GM19455 (cell line): ENCODE data around the gene ABHD2.

Experiments used
- ATAC-seq: cut with Tn5 transposase; IDR thresholded peaks from one replicate; pipeline ENCODE4 v1.9.1; 2021; ENCODE audit not compliant: unreplicated experiment

Gene ABHD2

DNA sequence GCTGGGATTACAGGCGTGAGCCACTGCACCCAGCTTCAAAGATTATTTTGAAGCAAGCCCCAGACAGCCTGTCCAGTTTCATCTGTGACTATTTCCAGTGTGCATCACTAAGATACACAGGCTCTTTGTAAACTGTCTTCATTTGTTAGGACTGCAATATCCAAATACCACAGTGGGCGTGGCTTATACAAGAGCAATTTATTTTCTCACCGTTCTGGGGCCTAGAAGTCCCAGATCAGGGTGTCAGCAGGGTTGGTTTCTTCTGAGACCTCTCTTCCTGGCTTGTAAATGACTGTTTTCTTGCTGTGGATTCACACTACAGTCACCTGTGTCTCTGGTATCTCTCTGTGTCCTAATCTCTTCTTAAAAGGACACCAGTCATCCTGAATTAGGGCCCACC, 73.4 kb downstream of the ABHD2 start:
- no peak for ATAC-seq

DNA sequence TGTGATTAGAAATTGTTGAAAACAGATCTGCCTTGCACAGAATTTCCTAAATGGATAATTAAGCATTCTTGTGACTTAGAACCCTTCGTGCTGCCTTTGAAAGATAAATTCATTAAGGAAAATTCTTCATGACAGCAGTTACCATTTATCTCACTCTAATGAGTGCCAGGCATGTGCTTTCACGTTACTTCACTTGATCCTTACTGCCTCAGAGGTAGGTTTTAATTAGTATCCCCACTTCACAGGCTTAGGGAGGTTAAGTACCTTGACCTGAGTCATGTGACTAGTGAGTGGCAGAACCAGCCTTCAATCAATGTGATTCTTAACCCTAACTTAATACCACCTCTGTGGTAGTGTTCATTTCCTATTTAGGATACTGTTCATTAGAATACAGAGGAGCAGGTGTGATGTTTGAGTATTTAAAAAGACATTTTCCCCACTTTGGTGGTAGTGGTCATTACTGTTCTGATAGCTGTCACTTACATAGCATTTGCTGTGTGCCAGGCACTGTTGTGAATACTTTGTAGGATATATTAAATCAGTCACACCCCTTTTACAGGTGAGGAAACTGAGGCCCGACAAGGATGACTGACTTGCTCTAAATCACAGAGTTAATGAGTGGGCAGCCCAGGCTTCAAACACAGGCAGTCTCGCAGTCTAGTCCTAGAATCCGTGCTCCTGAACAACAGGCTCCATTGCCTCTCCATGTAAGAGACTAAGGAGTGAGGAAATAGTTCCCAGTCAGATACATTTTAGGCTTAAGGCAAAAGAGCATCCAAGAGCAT, 75.2 kb downstream of the ABHD2 start:
- no peak for ATAC-seq

DNA sequence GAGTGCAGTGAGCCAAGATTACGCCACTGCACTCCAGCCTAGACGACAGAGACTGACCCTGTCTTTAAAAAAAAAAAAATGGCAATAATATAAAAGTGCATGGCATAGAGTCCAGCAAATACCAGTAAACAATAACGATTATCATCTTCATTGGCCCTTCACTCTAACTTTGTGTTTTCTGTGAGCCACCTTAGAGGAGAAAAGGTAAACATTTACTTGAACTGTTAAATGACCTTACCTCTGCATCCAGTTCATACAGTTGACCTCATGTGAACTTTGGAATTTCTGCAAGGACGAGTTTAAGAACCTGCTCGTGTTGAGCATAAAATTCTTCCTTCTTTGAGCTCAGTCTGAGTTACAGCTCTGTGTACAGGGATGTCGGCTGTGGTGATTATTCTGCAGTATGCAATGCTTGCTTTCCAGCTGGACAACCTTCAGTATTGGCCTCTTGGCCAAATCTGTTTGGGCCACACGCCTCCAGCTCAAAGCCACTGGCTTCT, 76.5 kb downstream of the ABHD2 start:
- no peak for ATAC-seq

DNA sequence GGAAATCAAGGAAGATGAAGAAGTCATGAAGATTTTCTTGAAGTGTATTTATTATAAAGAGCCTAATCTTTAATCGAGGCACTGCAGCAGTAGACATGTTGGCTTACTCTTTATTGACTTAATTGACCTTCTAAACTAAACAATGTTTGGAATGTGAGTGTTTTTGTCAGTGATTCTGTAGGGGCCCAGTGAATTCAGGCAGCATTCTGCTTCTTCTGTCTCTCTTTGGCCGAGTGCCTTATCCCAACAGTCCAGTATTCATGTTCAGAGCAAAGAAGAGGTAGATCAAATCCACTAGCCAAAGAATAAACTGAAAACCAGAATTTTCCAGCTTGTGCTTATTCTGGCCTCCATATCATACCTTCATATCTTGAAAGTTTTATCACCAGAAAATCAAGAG, 77.4 kb downstream of the ABHD2 start:
- ATAC-seq = no peak

DNA sequence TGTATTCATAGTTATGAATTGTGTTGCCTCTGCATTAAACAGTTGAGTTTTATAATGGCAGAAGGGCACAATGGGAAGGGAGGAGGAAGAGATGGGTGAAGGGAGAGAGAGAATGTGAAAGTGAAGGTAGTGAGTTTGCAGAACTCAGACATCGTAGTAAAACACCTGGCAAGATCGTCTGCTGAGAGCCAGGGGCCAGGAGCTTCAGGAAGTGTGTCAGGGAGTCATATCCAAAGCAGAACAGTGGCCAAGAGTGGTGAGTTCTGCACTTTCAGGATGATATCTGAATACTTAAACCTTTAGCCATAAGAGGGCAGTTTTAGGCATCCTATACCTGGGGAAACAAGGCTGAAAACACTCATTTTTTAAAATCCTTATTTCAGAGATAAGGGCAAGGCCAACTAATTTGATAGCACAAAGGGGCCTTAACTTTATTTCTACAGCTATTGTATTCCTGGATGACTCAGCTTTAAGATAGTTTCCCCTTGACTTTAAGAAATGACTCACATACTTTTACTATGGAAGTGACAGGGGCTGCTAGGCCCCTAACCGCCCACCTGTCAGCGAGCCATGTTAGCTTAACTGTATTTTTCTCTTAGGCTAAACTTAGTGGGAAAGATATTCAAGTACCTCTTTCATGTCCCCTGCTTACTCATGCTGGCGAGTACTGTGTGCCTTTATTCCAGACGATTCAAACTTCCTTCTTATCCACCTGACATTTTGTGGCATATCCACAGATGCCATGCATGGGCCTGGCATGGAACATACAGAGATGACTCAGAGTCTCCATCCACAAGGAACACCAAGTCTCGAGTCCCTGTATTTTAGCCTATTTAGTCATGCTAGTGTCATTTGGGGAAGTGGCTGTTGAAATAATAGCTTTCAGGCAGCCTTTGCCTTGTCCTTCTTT, 79.3 kb downstream of the ABHD2 start:
- peak; percentile 82 for ATAC-seq

DNA sequence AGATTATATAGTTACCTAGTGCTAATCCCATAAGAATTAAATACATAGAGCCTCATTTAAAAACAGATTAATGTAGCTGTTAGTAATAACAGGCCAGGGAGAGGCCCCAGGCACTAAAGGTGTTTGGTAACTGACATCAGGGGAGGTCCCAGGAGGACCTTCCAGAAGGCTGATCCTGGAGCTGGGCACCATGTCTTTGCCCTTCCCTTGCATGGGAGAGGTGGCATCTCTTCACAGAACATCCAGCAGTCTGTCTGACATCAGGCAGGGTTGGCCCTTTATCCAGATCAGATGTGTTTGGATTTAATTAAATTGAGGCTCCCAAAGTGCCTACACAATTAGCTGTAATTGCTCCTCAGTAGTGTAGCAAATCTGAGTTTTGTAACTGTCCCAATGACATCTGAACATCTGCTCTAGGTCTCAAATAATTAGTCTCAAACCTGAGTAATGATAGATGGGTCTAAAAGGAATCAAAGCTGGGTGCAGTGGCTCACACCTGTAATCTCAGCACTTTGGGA, 80.1 kb downstream of the ABHD2 start:
- ATAC-seq = no peak

DNA sequence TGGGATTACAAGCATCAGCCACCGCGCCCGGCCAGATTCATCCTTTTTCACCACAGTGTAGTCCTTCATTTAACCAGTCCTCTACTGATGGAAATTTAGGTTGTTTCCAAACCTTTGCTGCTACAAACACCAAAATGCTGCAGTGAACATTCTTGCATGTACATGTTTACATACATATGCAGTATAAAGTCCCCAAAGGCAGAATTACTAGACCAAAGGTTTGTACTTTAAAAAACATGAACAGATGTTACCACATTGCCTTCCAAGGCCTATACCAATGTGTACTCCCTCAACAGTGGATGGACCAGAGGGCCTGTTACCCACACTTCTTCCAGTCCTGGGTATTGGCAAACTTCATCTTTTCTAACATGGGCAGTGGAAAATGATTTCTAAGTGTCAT, 82.1 kb downstream of the ABHD2 start:
- no peak for ATAC-seq

DNA sequence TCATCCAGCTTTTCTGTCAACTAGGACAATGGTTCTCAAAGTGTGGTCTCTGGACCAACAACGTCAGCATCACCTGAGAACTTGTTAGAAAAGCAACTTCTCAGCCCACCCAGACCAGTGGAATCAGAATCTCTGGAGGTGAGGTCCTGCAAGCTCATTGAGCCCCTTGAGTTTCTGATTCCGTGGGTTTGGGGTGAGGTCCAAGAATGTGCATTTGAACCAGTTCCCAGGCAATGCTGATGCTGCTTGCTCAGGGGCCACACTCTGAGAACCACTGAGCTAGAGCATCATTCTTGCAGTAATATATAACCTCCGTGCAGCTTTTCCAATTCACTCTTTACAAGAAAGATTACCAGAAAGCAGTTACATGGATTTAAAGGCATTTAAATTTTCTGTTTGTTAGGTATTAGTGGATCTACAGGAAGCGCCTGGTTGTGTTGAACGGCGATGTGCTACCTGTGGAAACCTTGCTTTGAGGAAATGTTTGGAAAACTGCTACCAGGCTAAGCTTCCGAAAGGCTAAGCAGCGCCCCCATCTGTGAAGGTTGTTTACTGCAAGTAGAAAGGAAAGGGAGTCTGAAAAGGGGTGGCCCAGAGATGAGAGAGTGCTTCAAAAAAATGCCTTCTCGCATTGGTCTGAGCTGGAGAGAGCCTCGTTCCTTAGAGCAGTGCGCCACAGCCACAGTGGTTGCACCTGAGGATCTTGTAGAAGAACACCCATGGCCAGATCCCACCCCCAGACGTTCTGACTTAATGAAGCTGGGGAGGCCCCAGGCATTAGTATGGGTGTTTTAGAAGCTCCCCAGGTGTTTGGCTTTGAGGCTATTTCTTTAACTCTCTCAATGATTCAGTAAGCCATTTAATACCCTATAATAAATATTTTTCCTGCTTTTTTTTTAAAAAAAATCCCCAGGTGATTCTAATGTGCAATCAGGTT, 83.1 kb downstream of the ABHD2 start:
- ATAC-seq = no peak

DNA sequence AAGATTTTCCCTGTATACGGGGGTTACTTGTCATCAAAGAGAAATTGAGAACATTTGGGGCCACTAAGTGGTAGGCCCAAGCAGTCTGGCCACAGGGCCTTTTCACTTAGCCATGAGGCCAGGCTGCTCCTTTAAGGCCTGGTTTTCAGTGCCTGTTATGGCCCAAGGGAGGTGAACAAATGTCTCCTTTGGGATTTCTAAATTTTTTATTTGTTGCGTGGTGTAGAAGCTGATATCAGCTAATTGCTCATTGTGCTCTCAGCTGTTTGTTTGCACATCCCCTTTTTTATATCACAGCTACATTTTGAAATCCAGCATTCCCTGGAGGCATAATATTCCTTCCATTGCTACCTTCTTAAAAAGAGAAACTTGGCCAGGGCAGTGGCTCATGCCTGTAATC, 84.7 kb downstream of the ABHD2 start:
- no peak for ATAC-seq

DNA sequence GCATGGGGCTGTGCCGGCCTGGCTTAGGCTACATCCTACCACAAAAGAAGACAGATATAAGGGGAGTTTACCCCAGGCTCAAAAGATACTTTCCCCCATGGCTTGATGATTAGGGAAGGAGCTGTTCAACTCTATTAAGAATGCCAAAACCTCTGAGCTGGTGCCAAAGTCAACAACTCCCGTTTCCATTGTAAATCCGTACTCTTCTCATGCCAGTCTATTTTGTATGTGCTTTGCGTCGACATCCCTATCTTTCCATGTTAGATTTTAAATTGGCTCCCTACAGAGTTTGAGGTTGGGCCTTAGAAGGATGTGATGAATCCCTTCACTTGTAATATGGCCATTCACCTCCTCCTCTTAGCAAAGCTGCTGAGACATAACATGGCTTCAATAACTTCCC, 86.2 kb downstream of the ABHD2 start:
- ATAC-seq = no peak

DNA sequence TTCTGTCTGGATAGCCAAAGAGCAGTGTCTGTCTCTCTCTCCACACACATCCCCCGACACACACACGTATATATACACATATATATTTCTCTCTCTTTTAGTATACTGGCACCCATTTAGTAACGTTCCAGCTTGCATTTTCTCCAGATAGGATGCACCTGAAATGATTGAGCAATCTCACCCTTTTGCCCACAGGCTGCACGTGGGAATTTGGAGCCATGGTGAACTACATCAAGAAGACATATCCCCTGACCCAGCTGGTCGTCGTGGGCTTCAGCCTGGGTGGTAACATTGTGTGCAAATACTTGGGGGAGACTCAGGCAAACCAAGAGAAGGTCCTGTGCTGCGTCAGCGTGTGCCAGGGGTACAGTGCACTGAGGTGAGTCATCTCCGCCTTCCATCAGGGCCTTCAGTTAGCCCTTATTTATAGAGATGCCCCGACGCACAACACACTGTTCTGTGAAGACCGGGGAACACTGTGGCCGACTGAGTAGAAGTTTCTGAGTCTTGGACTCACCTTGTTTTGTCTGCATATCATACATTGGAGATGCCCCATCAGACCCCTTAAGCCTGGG, 87.4 kb downstream of the ABHD2 start:
- ATAC-seq = no peak

DNA sequence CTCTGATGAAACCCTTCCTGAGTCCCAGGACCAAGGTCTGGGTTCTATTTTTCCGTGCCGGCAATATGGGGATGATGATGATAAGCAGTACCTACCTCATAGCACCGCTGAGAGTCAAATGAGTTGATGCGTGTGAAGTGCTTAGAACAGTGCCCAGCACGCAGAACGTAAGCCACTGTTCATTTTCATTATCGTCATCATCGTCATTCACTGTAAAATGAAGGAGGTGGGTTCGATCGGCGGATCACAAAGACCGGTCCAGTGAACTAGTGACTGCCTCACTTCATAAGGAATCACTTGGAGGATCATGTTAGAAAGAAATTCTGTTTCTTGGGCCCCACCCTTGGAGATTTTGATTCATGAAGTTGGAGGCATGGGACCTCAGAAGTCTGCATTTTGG, 88.9 kb downstream of the ABHD2 start:
- ATAC-seq = no peak

DNA sequence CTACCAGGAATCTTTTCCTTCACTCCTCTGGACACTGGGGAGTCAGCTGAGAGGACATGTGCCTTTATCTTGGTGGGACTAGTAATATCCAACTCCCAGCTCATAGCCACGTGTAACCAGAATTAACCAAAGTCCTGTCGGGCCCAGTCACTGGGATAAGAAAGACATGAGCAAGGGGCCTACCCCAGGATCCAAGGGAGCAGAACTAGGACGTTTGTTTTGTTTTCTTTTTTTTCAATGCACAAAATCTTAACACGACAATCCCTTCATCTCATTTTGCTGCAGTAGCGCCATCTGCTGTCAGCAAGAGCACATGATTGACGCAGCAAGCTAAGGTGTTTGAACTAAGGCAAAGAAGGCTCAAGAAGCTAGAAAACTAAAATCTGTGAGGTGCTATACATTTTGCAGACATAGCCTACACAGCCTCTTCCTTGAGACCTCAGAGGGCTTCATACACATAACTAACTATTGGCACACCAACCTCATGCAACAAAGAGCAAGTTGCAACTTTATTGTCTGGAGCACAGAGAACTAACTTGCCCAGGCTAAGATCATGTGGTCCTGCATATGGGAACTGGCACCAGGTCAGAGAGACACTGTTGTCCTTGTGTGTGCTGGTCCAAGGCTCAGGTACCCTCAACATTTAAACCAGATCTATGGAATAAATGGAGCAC, 89.5 kb downstream of the ABHD2 start:
- ATAC-seq = no peak

DNA sequence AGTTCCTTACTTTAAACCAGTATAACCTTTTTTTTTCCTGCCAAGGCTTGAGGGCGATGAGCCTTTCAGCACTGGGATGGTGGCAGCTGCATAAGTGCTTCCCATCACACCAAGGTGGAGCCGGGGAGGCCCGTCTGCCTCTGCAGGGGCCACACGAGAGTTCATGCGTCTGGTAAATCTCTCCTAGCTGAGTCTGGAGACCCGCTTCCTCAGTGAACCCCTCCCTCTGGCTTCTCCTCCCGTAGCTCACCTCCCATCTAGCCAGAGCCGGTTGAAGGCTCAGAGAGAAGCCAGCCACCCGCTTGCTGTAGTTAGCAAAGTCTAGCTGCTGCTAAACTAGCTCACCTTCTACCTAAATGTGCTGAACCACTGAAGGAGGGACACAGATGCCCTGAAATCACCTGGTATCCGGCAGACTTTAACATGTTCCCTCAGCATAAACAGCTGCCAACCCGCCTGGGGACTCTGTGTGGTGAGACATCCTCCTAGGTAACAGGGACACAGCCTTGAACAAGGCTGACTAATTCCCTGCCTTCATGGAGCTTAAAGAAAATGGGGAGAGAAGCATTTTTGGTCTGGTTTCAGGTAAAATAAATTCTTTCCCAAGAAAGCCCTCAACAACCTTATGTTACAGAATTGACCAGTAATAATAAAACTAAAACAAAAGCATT, 90.2 kb downstream of the ABHD2 start:
- ATAC-seq = no peak

DNA sequence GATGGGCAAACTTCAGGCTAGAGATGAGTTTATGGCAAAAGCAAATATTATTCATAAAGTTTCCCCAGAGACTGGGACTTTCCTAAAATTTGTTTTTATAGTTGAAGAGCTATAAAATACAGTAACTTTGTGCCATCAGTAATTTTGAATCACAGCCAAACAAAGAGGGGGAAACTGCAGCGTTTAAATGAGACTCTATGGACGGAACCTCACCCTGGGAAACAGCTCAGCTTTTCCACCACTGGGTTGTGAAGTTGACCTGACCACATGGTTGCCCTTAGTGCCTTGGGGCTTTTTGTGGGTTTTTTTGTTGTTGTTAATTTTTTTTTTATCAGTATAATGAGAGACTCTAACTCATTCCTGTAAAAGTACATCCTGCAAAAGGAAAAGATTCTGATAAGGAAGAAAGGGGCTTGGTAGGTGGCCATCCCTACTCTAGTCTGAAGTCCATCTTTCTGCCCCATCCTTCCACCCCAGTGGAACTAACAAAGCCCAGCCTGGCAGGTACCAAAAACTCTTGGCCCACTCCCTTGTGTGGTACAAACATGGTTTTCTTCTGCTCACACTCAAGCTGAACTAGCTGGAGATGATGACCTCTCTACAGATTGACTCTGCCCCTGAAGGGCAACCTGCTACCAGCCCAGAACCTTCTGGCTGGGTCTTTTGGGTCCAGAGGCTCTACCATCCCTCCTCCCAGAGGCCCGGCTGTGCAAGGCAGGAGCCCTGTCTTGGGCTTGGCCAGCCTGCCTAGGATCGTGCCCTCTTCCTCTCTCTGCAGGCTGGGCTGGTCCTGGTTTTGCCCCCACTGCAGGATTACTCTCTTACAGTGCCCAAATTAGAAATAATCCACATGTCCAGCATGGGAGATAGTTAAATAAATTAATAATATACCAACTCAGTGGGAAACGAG, 92.0 kb downstream of the ABHD2 start:
- ATAC-seq = no peak

DNA sequence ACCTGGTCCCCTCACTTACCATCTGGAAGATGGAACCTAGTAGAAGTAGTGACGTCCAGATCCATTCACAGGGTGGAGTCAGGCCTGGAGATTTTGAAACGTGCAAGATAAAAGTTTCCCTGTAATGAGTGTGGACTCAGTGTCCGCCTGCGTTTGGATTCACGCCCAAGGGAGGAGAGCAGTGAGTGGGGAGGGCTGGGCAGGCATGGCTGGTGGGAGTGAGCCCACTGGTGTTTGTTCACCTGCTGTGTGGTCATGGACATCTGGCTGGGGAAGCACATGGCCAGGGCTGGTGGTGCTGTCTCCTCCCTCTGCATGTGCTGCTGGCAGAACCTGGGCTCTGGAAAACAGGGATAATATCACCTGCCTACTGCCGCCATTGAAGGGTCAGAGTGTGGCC, 96.1 kb downstream of the ABHD2 start:
- ATAC-seq = no peak

DNA sequence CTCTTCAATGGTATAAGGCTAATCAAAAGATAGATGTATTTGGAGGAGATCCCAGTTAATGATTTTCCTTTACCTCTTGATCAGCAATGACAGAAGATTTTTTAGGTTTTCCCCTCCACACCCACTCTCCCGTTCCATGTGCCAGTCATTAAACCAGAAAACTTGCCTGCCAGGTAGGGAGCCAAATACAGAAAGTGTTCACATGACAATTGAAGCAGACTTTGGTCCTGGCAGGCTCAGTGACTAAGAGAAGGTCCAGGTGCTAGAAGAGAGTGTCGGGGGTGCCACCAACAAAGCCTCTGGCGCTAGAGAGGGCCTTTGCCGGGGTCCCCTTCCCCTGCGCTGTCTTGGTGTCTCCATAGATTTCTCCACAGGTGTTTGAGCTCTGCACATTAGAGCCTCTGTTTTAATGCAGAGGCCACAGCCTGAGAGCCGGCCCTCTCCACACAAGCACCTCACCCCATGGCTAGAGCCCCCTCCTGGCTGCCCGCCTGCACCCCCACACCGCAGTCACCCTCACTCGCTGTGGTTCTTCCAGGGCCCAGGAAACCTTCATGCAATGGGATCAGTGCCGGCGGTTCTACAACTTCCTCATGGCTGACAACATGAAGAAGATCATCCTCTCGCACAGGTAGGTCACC, 96.8 kb downstream of the ABHD2 start:
- no peak for ATAC-seq

DNA sequence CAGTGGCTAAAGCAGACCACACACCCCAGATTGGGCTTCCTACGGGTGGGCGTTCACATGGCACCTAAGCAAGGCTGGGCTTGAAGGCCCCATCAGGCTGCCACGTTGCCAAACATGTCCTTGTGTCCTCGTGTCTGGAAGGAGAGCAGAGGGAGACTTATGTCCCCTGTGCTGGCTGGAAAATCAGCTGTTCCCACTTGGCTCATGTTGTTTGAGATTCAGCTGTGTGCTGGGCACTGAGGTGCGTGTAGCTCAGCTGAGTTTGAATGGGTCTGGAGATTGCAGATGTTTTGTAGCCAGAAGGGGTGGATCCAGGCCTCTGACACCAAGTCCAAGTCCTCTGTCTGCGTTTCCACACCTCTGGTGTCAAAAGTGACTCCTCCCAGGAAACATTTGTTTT, 98.5 kb downstream of the ABHD2 start:
- no peak for ATAC-seq
